ENCODE data around the gene CHD2.

DNA sequence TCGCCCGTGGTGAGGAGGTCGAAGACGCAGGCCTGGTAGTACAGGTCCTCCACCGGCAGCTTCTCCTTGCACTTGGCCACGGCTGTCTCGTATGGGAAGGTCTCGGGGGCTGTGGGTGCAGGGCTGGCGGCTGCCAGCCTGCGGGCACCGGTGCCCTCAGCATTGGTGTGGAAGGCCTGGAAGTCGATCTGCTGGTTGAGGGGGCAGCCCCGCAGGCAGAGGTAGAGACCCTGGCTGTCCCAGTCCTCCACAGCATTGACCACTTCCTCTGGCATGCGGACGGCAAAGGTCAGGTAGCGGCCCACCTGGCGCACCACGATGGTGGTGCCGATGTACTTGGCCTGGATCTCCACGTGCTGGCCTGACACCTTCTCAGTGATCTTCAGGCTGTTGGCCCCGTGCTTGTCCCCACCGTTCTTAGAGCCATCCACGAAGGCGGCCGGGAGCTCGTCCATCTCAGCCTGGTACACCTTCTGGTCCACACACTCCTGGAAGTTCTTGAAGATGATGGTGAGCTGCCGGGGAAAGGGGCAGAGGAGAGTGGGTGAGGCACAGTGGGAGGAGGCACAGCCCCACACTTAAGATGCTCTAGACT, 145.2 kb downstream of the CHD2 start:
- TF ChIP-seq EP300 (IDR thresholded peaks at IDR 0.05) = no peak
- TF ChIP-seq, protein P1, sequence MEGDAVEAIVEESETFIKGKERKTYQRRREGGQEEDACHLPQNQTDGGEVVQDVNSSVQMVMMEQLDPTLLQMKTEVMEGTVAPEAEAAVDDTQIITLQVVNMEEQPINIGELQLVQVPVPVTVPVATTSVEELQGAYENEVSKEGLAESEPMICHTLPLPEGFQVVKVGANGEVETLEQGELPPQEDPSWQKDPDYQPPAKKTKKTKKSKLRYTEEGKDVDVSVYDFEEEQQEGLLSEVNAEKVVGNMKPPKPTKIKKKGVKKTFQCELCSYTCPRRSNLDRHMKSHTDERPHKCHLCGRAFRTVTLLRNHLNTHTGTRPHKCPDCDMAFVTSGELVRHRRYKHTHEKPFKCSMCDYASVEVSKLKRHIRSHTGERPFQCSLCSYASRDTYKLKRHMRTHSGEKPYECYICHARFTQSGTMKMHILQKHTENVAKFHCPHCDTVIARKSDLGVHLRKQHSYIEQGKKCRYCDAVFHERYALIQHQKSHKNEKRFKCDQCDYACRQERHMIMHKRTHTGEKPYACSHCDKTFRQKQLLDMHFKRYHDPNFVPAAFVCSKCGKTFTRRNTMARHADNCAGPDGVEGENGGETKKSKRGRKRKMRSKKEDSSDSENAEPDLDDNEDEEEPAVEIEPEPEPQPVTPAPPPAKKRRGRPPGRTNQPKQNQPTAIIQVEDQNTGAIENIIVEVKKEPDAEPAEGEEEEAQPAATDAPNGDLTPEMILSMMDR (IDR thresholded peaks at IDR 0.05) = no peak
